HepG2 (cell line): Measurements from ENCODE around the gene VSIG2. TPM values are rescaled to one million over a fixed set of nuclear protein-coding genes. Genes with fewer than 3 reads are reported as not detected.

Experiments
- ATAC-seq: fragments of 200-7000 bp; cut with Tn5 transposase; 3 replicates; pipeline ENCODE4 v1.9.1; 2020; ENCODE audit warnings: mild to moderate bottlenecking, moderate library complexity
- BruUV-seq: library from RNA; stranded (reverse); fragments of 400-500 nt; replicated peaks from 2 replicates; lab custom pipeline; 2021; lab: Mats Ljungman, UMichigan
- CTCF ChIA-PET: fragments of 300-600 bp; formaldehyde crosslinking; extraction: SDS; loops from one replicate; lab custom pipeline; 2021; ENCODE audit warnings: low total read pairs, inconsistent platforms, low intra/inter-chr PET ratio; lab: Yijun Ruan, JAX
- POLR2A ChIA-PET: fragments of 350-600 bp; sonication (Branson Sonifier 250); formaldehyde crosslinking; loops from one replicate; lab custom pipeline; 2020; ENCODE audit warnings: antibody characterized with exemption, inconsistent platforms; lab: Yijun Ruan, JAX
- DNase-seq: peaks from one replicate; pipeline ENCODE4 v3.0.0-alpha.2; 2015; ENCODE audit warnings: low spot score
- FAIRE-seq: peaks from 3 replicates; lab custom pipeline; 2011; peaks lifted over from hg19 to GRCh38; lab: Jason Lieb, UNC
- H2AFZ ChIP-seq: one replicate; pipeline ENCODE4 v1.6.1; 2011; ENCODE audit warnings: low read length, inconsistent platforms
- H3K27ac ChIP-seq: fragments of 300-600 bp; 3 replicates; pipeline ENCODE4 v1.8.0; 2011; ENCODE audit warnings: mixed run types, mild to moderate bottlenecking, mixed read lengths, low read length, inconsistent platforms; ENCODE audit not compliant: insufficient read depth; ENCODE audit errors: extremely low read length
- H3K27me3 ChIP-seq, 2 experiments: fragments of 200-600 bp in 1 of 2; 2 replicates in 1 of 2; 3 replicates in 1 of 2; pipeline versions ENCODE4 v1.6.0 to v1.8.0; 2011; ENCODE audit warnings: low read length in 2 of 2, mild to moderate bottlenecking in 2 of 2, moderate library complexity in 2 of 2, inconsistent platforms in 1 of 2; ENCODE audit not compliant: insufficient read depth in 2 of 2, control insufficient read depth in 1 of 2
- H3K36me3 ChIP-seq, 2 experiments: fragments of 200-600 bp in 1 of 2; replicated peaks in 1 of 2; 2 replicates in 1 of 2; 3 replicates in 1 of 2; pipeline versions ENCODE4 v1.5.1 to v1.8.0; 2011; ENCODE audit warnings: low read length in 2 of 2, inconsistent platforms in 1 of 2; ENCODE audit not compliant: insufficient read depth in 2 of 2, control insufficient read depth in 1 of 2
- H3K4me1 ChIP-seq: 2 replicates; pipeline ENCODE4 v1.5.1; 2012; ENCODE audit warnings: low read length, inconsistent platforms; ENCODE audit not compliant: insufficient read depth
- H3K4me2 ChIP-seq: 2 replicates; pipeline ENCODE4 v1.6.0; 2011; ENCODE audit warnings: low read depth, low read length, inconsistent platforms
- H3K4me3 ChIP-seq, 3 experiments: fragments of 200-600 bp in 1 of 3; sonication (generic), shearing (Covaris generic) in 1 of 3; replicated peaks in 1 of 3; 2 replicates each; pipeline ENCODE4 v1.5.1; 2011 to 2016; ENCODE audit warnings: low read length in 3 of 3, inconsistent platforms in 2 of 3, low read depth in 2 of 3, mild to moderate bottlenecking in 2 of 3, control low read depth in 1 of 3, mixed read lengths in 1 of 3; ENCODE audit not compliant: insufficient read depth in 1 of 3
- H3K79me2 ChIP-seq: one replicate; pipeline ENCODE4 v1.6.1; 2011; ENCODE audit warnings: low read length, inconsistent platforms; ENCODE audit not compliant: insufficient read depth
- H3K9ac ChIP-seq: 2 replicates; pipeline ENCODE4 v1.6.0; 2011; ENCODE audit warnings: mild to moderate bottlenecking, low read depth, low read length, inconsistent platforms; ENCODE audit not compliant: insufficient read depth
- H3K9me3 ChIP-seq: 2 replicates; pipeline ENCODE4 v1.5.1; 2012; ENCODE audit warnings: mild to moderate bottlenecking, low read length
- H4K20me1 ChIP-seq: 2 replicates; pipeline ENCODE4 v1.6.0; 2011; ENCODE audit warnings: inconsistent platforms, mild to moderate bottlenecking, low read length, moderate library complexity; ENCODE audit not compliant: insufficient read depth
- ASH2L ChIP-seq: fragments of 300-600, 200-600 bp; sonication (generic); IDR thresholded peaks from 2 replicates; pipeline ENCODE4 v1.7.0; 2017; ENCODE audit warnings: low read depth, mild to moderate bottlenecking, moderate library complexity, mixed read lengths, low read length; ENCODE audit not compliant: insufficient read length
- DBP ChIP-seq: sonication (generic); formaldehyde crosslinking; IDR thresholded peaks from 2 replicates; pipeline ENCODE4 v1.4.0; 2020; ENCODE audit warnings: missing genetic modification reagents; ENCODE audit errors: not compliant biosample characterization
- DNMT3B ChIP-seq: conservative IDR thresholded peaks from 2 replicates; pipeline ENCODE4 v1.6.1; 2016; ENCODE audit warnings: missing biosample characterization, control low read depth
- E2F5 ChIP-seq: sonication (generic); formaldehyde crosslinking; conservative IDR thresholded peaks from 2 replicates; pipeline ENCODE4 v1.4.0; 2020; ENCODE audit warnings: missing genetic modification reagents
- FOXM1 ChIP-seq: sonication (generic); formaldehyde crosslinking; IDR thresholded peaks from 2 replicates; pipeline ENCODE4 v1.5.0; 2020; ENCODE audit warnings: missing genetic modification reagents
- GATA4 ChIP-seq: sonication (generic); IDR thresholded peaks from 2 replicates; pipeline ENCODE4 v1.6.1; 2016; ENCODE audit warnings: antibody characterized with exemption, low read depth, borderline replicate concordance
- HOXA3 ChIP-seq: sonication (generic); formaldehyde crosslinking; IDR thresholded peaks from 2 replicates; pipeline ENCODE4 v1.5.0; 2020; ENCODE audit warnings: missing genetic modification reagents
- HOXA5 ChIP-seq: sonication (generic); formaldehyde crosslinking; IDR thresholded peaks from 2 replicates; pipeline ENCODE4 v1.4.0; 2020; ENCODE audit warnings: missing genetic modification reagents
- JUNB ChIP-seq: sonication (generic); formaldehyde crosslinking; IDR thresholded peaks from 2 replicates; pipeline ENCODE4 v1.8.0; 2022; ENCODE audit warnings: missing genetic modification reagents, mild to moderate bottlenecking, borderline replicate concordance
- KDM2A ChIP-seq: sonication (generic); formaldehyde crosslinking; IDR thresholded peaks from 2 replicates; pipeline ENCODE4 v1.4.0; 2020; ENCODE audit warnings: low read depth, missing genetic modification reagents, borderline replicate concordance
- NR2C2 ChIP-seq: sonication (generic); formaldehyde crosslinking; IDR thresholded peaks from 2 replicates; pipeline ENCODE4 v1.4.0; 2020; ENCODE audit warnings: missing genetic modification reagents, mild to moderate bottlenecking, moderate library complexity, borderline replicate concordance
- PAXIP1 ChIP-seq: sonication (generic); formaldehyde crosslinking; conservative IDR thresholded peaks from 2 replicates; pipeline ENCODE4 v1.4.0; 2020; ENCODE audit warnings: mild to moderate bottlenecking, missing genetic modification reagents, moderate library complexity
- PHF5A ChIP-seq: IDR thresholded peaks from one replicate; pipeline ENCODE4 v1.6.1; 2018; ENCODE audit warnings: low read depth, missing genetic modification reagents; ENCODE audit not compliant: unreplicated experiment
- ZFX ChIP-seq: sonication (generic); formaldehyde crosslinking; IDR thresholded peaks from 2 replicates; pipeline ENCODE4 v1.4.0; 2020; ENCODE audit warnings: mild to moderate bottlenecking, low read depth, missing genetic modification reagents, moderate library complexity
- ZNF292 ChIP-seq: sonication (generic); formaldehyde crosslinking; IDR thresholded peaks from 2 replicates; pipeline ENCODE4 v1.8.1; 2022; ENCODE audit warnings: mild to moderate bottlenecking, low read depth, missing genetic modification reagents, borderline replicate concordance
- ZNF446 ChIP-seq: sonication (generic); formaldehyde crosslinking; IDR thresholded peaks from 2 replicates; pipeline ENCODE4 v1.5.0; 2020; ENCODE audit warnings: mild to moderate bottlenecking, missing genetic modification reagents
- ZNF775 ChIP-seq: sonication (generic); formaldehyde crosslinking; IDR thresholded peaks from 2 replicates; pipeline ENCODE4 v1.4.0; 2020; ENCODE audit warnings: missing genetic modification reagents, mild to moderate bottlenecking, moderate library complexity, borderline replicate concordance
- WGBS: methylation state at CpG from one replicate; pipeline ENCODE4 v1.1.6; 2017; ENCODE audit warnings: low lambda C conversion rate; 5-methylcytosine and 5-hydroxymethylcytosine counted together
- in situ Hi-C: cut with HindIII; loops from 2 replicates; pipeline ENCODE4 v1.10.0; 2017; ENCODE audit warnings: low pct_unique_long_range_greater_than_20kb; ENCODE audit not compliant: extremely low pct_ligation_motif_present
- intact Hi-C: fragments of 100-400 bp; cut with micrococcal nuclease; formaldehyde crosslinking; loops from one replicate; pipeline ENCODE4 v1.10.0; 2022; ENCODE audit not compliant: unreplicated experiment
- polyA plus RNA-seq, 8 experiments: library from polyadenylated mRNA; depleted of rRNA in 3 of 8; stranded (reverse) in 7 of 8; unstranded in 1 of 8; fragments of >200 nt; fragmentation: Illumina TruSeq in 4 of 8; extraction: Trizol in 4 of 8; gene quantifications; 2 replicates each; pipeline versions ENCODE4 v1.2.1 to v1.2.3, GENCODE V29; 2011 to 2016; ENCODE audit warnings: low read depth in 4 of 8, missing spikeins in 1 of 8, mixed read lengths in 1 of 8; ENCODE audit not compliant: insufficient read depth in 1 of 8
- total RNA-seq, 5 experiments: library from RNA; depleted of rRNA; stranded (reverse); fragments of >200 nt; fragmentation: Illumina TruSeq; extraction: Trizol; gene quantifications; 2 replicates each; pipeline ENCODE4 v1.2.3, GENCODE V29; 2016; ENCODE audit warnings: low read depth in 1 of 5

The VSIG2 gene
- total and polyA plus RNA-seq, 2 of the 13 experiments (the other 11 are each of a cell fraction or from before 2014, with no cell fraction given), result 0.80 to 2.7 TPM

- peak overlapping the region; percentile 100 for H3K4me2 ChIP-seq
- CTCF ChIA-PET, result interaction anchor here (0.7 to 2.9 kb wide), 6 partner anchors 16 to 93 kb away, joined by 4 to 19 read pairs (median 13); partner anchors contain the start of gene SIAE
- FAIRE-seq (no peak), ATAC-seq (peak; percentile 40), DNase-seq (no peak)
- peak overlapping the region; percentile 53 for H3K9ac ChIP-seq
- intact Hi-C loops (loop anchor here (1.0 to 2.0 kb wide), 5 partner anchors 16 to 93 kb away; partner anchors contain the start of genes SIAE and SPA17), in situ Hi-C loops (loop anchor here (5.0 kb wide), 1 partner anchor 90 kb away; the partner anchor contains the start of genes SIAE and SPA17)
- H3K4me1 ChIP-seq, result peaks cover 72% of the 10 kb centered on the region
- no peaks in the 10 kb centered on the region; a peak in 1 of 5 replicates for H3K36me3 ChIP-seq
- peaks cover 0 to 24% of the 10 kb centered on the region in 2 experiments; a peak in 4 of 5 replicates for H3K27me3 ChIP-seq
- POLR2A ChIA-PET, result interaction anchor here (0.8 to 3.5 kb wide), 7 partner anchors 11 to 140 kb away, joined by 3 to 16 read pairs (median 8); partner anchors contain the start of genes MSANTD2, SIAE, SPA17 and TBRG1
- no peak overlapping the region for H3K27ac ChIP-seq
- no peaks in the 10 kb centered on the region for H4K20me1 ChIP-seq
- H2AFZ ChIP-seq, result peak overlapping the region; percentile 66
- no peaks in the 10 kb centered on the region for H3K79me2 ChIP-seq
- WGBS, result under 1% methylated on average over 19 of the region's 45 CpGs
- H3K9me3 ChIP-seq, result no peaks in the 10 kb centered on the region
- peak overlapping the region; percentile 60 to 89 (median 70) for H3K4me3 ChIP-seq
- BruUV-seq, result no TSS peak
- TF ChIP-seq ZNF446 (CRISPR knock-in tag), result no peak
- TF ChIP-seq DNMT3B, result no peak
- TF ChIP-seq GATA4, result no peak
- no peak for TF ChIP-seq JUNB
- TF ChIP-seq NR2C2, result no peak
- no peak for TF ChIP-seq HOXA3
- TF ChIP-seq ZNF775 (CRISPR knock-in tag), result no peak
- no peak; the same call in 1 of the 2 replicates for TF ChIP-seq ZFX (CRISPR knock-in tag)
- TF ChIP-seq HOXA5 (CRISPR knock-in tag), result no peak
- TF ChIP-seq FOXM1 (CRISPR knock-in tag), result no peak
- no peak for TF ChIP-seq PAXIP1 (CRISPR knock-in tag)
- no peak for TF ChIP-seq DBP (CRISPR knock-in tag)
- no peak for TF ChIP-seq ZNF292 (CRISPR knock-in tag)
- TF ChIP-seq KDM2A (CRISPR knock-in tag), result peak; percentile 72; the same call in 1 of the 2 replicates
- TF ChIP-seq PHF5A (CRISPR knock-in tag), result no peak
- TF ChIP-seq ASH2L, result peak; percentile 14
- no peak for TF ChIP-seq E2F5 (CRISPR knock-in tag)
Measured at GRCh38 chr11:124762624-124763155, 10.6 kb upstream of the VSIG2 start.
